CD4-positive, alpha-beta T cell treated with Interferon gamma for 1 hour (primary cell): ENCODE results near the gene MAST3.

Experiments used
- DNase-seq: peaks from one replicate; pipeline ENCODE4 v3.0.0-alpha.2; 2020

MAST3 gene

GRCh38 chr19:18114483-18114882 is 16.9 kb downstream of the MAST3 start:
- no peak for DNase-seq

GRCh38 chr19:18117364-18117691 is 19.8 kb downstream of the MAST3 start:
- DNase-seq = no peak

GRCh38 chr19:18117692-18118378 is 20.3 kb downstream of the MAST3 start:
- DNase-seq = peak; percentile 96

GRCh38 chr19:18118420-18119012 is 20.9 kb downstream of the MAST3 start:
- DNase-seq = no peak

GRCh38 chr19:18119013-18119716 is 21.6 kb downstream of the MAST3 start:
- DNase-seq = peak; percentile 36

GRCh38 chr19:18119717-18120105 is 22.1 kb downstream of the MAST3 start:
- DNase-seq = peak; percentile 50

- DNase-seq = no peak
Measured at GRCh38 chr19:18120127-18120526, 22.5 kb downstream of the MAST3 start.

- DNase-seq = no peak
Measured at GRCh38 chr19:18121166-18121565, 23.6 kb downstream of the MAST3 start.

- no peak for DNase-seq
Measured at GRCh38 chr19:18122424-18122823, 24.8 kb downstream of the MAST3 start.

GRCh38 chr19:18122860-18123795 is 25.6 kb downstream of the MAST3 start:
- DNase-seq = no peak

- DNase-seq = no peak
Measured at GRCh38 chr19:18123819-18124218, 26.2 kb downstream of the MAST3 start.

- no peak for DNase-seq
Measured at GRCh38 chr19:18126097-18126496, 28.5 kb downstream of the MAST3 start.

- peak; percentile 60 for DNase-seq
Measured at GRCh38 chr19:18128044-18128443, 30.5 kb downstream of the MAST3 start.

GRCh38 chr19:18128805-18129204 is 31.2 kb downstream of the MAST3 start:
- no peak for DNase-seq

GRCh38 chr19:18130523-18131242 is 33.1 kb downstream of the MAST3 start:
- DNase-seq = no peak

GRCh38 chr19:18131841-18132596 is 34.4 kb downstream of the MAST3 start:
- no peak for DNase-seq

GRCh38 chr19:18135712-18136584 is 38.4 kb downstream of the MAST3 start:
- DNase-seq = no peak

- DNase-seq = no peak
Measured at GRCh38 chr19:18137242-18137641, 39.7 kb downstream of the MAST3 start.

GRCh38 chr19:18137657-18138339 is 40.2 kb downstream of the MAST3 start:
- DNase-seq = no peak

- DNase-seq = no peak
Measured at GRCh38 chr19:18140473-18140872, 42.9 kb downstream of the MAST3 start.
